Ishikawa (cell line): ENCODE measurements around the gene FAAP20.

ENCODE experiments used
- CEBPB ChIP-seq: IDR thresholded peaks from 2 replicates; pipeline ENCODE4 v1.6.1; 2012
- CREB1 ChIP-seq: IDR thresholded peaks from 2 replicates; pipeline ENCODE4 v1.6.1; 2012; ENCODE audit warnings: low read depth
- EGR1 ChIP-seq: IDR thresholded peaks from 2 replicates; pipeline ENCODE4 v1.6.1; 2012
- EP300 ChIP-seq: IDR thresholded peaks from 2 replicates; pipeline ENCODE4 v1.6.1; 2012; ENCODE audit warnings: borderline replicate concordance
- FOXM1 ChIP-seq: IDR thresholded peaks from 2 replicates; pipeline ENCODE4 v1.6.1; 2012; ENCODE audit warnings: low read depth, borderline replicate concordance
- MAX ChIP-seq: IDR thresholded peaks from 2 replicates; pipeline ENCODE4 v1.6.1; 2012
- NFIC ChIP-seq: IDR thresholded peaks from 2 replicates; pipeline ENCODE4 v1.6.1; 2012
- RAD21 ChIP-seq: IDR thresholded peaks from 2 replicates; pipeline ENCODE4 v1.6.1; 2012; ENCODE audit warnings: low read depth
- TAF1 ChIP-seq: IDR thresholded peaks from 2 replicates; pipeline ENCODE4 v1.6.1; 2012; ENCODE audit warnings: low read depth, mild to moderate bottlenecking
- TCF12 ChIP-seq: IDR thresholded peaks from 2 replicates; pipeline ENCODE4 v1.6.1; 2012; ENCODE audit warnings: low read depth
- TEAD4 ChIP-seq: IDR thresholded peaks from 2 replicates; pipeline ENCODE4 v1.6.1; 2012
- YY1 ChIP-seq: IDR thresholded peaks from 2 replicates; pipeline ENCODE4 v1.6.1; 2012; ENCODE audit warnings: low read depth
- ZBTB7A ChIP-seq: IDR thresholded peaks from 2 replicates; pipeline ENCODE4 v1.6.1; 2012; ENCODE audit warnings: low read depth
- TF ChIP-seq, protein P1 (sequence below): IDR thresholded peaks from 2 replicates; pipeline ENCODE4 v1.6.1; 2012; ENCODE audit warnings: low read depth, mild to moderate bottlenecking
- TF ChIP-seq, protein P2 (sequence below): IDR thresholded peaks from 2 replicates; pipeline ENCODE4 v1.6.1; 2012

The FAAP20 gene

GRCh38 chr1:2226525-2227345 is 32.2 kb upstream of the FAAP20 start:
- TF ChIP-seq RAD21 (no peak), ZBTB7A (peak; percentile 82; the same call in 1 of the 2 replicates), EP300 (no peak)

- TF ChIP-seq YY1 = no peak
- no peak for TF ChIP-seq CEBPB
- TF ChIP-seq TEAD4 = no peak
- no peak for TF ChIP-seq TCF12
- no peak for TF ChIP-seq ZBTB7A
- TF ChIP-seq, protein P1, sequence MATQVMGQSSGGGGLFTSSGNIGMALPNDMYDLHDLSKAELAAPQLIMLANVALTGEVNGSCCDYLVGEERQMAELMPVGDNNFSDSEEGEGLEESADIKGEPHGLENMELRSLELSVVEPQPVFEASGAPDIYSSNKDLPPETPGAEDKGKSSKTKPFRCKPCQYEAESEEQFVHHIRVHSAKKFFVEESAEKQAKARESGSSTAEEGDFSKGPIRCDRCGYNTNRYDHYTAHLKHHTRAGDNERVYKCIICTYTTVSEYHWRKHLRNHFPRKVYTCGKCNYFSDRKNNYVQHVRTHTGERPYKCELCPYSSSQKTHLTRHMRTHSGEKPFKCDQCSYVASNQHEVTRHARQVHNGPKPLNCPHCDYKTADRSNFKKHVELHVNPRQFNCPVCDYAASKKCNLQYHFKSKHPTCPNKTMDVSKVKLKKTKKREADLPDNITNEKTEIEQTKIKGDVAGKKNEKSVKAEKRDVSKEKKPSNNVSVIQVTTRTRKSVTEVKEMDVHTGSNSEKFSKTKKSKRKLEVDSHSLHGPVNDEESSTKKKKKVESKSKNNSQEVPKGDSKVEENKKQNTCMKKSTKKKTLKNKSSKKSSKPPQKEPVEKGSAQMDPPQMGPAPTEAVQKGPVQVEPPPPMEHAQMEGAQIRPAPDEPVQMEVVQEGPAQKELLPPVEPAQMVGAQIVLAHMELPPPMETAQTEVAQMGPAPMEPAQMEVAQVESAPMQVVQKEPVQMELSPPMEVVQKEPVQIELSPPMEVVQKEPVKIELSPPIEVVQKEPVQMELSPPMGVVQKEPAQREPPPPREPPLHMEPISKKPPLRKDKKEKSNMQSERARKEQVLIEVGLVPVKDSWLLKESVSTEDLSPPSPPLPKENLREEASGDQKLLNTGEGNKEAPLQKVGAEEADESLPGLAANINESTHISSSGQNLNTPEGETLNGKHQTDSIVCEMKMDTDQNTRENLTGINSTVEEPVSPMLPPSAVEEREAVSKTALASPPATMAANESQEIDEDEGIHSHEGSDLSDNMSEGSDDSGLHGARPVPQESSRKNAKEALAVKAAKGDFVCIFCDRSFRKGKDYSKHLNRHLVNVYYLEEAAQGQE = no peak
- TF ChIP-seq FOXM1 = no peak
These were observed 30.3 kb upstream of the FAAP20 start for GRCh38 chr1:2224631-2225428.

GRCh38 chr1:2224170-2224584 is 29.6 kb upstream of the FAAP20 start:
- no peak for TF ChIP-seq CEBPB
- TF ChIP-seq TCF12 = no peak
- no peak for TF ChIP-seq CREB1
- no peak for TF ChIP-seq EGR1
- TF ChIP-seq YY1 = no peak
- TF ChIP-seq EP300 = no peak
- TF ChIP-seq, protein P1 = no peak
- TF ChIP-seq TEAD4 = no peak
- TF ChIP-seq, protein P2, sequence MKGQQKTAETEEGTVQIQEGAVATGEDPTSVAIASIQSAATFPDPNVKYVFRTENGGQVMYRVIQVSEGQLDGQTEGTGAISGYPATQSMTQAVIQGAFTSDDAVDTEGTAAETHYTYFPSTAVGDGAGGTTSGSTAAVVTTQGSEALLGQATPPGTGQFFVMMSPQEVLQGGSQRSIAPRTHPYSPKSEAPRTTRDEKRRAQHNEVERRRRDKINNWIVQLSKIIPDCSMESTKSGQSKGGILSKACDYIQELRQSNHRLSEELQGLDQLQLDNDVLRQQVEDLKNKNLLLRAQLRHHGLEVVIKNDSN = no peak
- no peak for TF ChIP-seq MAX
- TF ChIP-seq FOXM1 = no peak
- no peak for TF ChIP-seq TAF1
- TF ChIP-seq ZBTB7A = no peak
- no peak for TF ChIP-seq RAD21
- no peak for TF ChIP-seq NFIC

GRCh38 chr1:2221271-2221670 is 26.7 kb upstream of the FAAP20 start:
- TF ChIP-seq, protein P1 = no peak
- TF ChIP-seq, protein P2 = no peak
- no peak for TF ChIP-seq TAF1
- no peak for TF ChIP-seq CEBPB
- TF ChIP-seq RAD21 = no peak
- no peak for TF ChIP-seq MAX
- no peak for TF ChIP-seq TEAD4
- TF ChIP-seq YY1 = no peak
- no peak for TF ChIP-seq NFIC
- no peak for TF ChIP-seq EGR1
- no peak for TF ChIP-seq FOXM1
- TF ChIP-seq ZBTB7A = no peak
- TF ChIP-seq EP300 = no peak
- no peak for TF ChIP-seq TCF12
- TF ChIP-seq CREB1 = no peak
